Liver (tissue), 9 donors: ENCODE results near the gene ZC2HC1C. TPM values are rescaled to one million over a fixed set of nuclear protein-coding genes. Genes with fewer than 3 reads are reported as not detected.

Experiments used
- DNase-seq: peaks from one replicate; pipeline ENCODE4 v3.0.0-alpha.2; 2017; ENCODE audit warnings: low spot score
- H3K27ac ChIP-seq, 2 donors: one replicate each; pipeline ENCODE4 v1.7.0; 2013; ENCODE audit warnings: inconsistent platforms in 2 of 2, low read length in 2 of 2, control low read depth in 1 of 2, low read depth in 1 of 2, mild to moderate bottlenecking in 1 of 2
- H3K27me3 ChIP-seq, 4 donors: one replicate each; pipeline versions ENCODE4 v1.6.1 to v1.7.0; 2013; ENCODE audit warnings: low read length in 3 of 4, inconsistent platforms in 1 of 4, mild to moderate bottlenecking in 1 of 4, moderate library complexity in 1 of 4; ENCODE audit not compliant: control insufficient read depth in 4 of 4, insufficient read depth in 4 of 4
- H3K36me3 ChIP-seq, 4 donors: one replicate each; pipeline versions ENCODE4 v1.6.1 to v1.7.0; 2013; ENCODE audit warnings: low read length in 3 of 4, mild to moderate bottlenecking in 3 of 4, low read depth in 1 of 4, moderate library complexity in 1 of 4; ENCODE audit not compliant: control insufficient read depth in 4 of 4, insufficient read depth in 3 of 4
- H3K4me1 ChIP-seq, 4 donors: one replicate each; pipeline versions ENCODE4 v1.6.1 to v1.7.0; 2013; ENCODE audit warnings: low read length in 3 of 4, mild to moderate bottlenecking in 3 of 4, moderate library complexity in 1 of 4; ENCODE audit not compliant: control insufficient read depth in 4 of 4, insufficient read depth in 4 of 4
- H3K4me3 ChIP-seq, 3 donors: one replicate each; pipeline versions ENCODE4 v1.6.1 to v1.7.0; 2013; ENCODE audit warnings: low read length in 3 of 3, control low read depth in 1 of 3, low read depth in 1 of 3, mild to moderate bottlenecking in 1 of 3
- H3K9ac ChIP-seq, 2 donors: one replicate each; pipeline ENCODE4 v1.7.0; 2013; ENCODE audit warnings: low read length in 2 of 2, mild to moderate bottlenecking in 2 of 2, moderate library complexity in 2 of 2, control low read depth in 1 of 2, low read depth in 1 of 2
- H3K9me3 ChIP-seq, 4 donors: one replicate each; pipeline versions ENCODE4 v1.6.1 to v1.7.0; 2013; ENCODE audit warnings: low read length in 3 of 4; ENCODE audit not compliant: control insufficient read depth in 4 of 4
- FOXA1 ChIP-seq: IDR thresholded peaks from 2 replicates; pipeline ENCODE4 v1.6.1; 2016; ENCODE audit warnings: antibody characterized with exemption
- GABPA ChIP-seq, 2 donors: IDR thresholded peaks in 1 of 2; conservative IDR thresholded peaks in 1 of 2; 2 replicates each; pipeline ENCODE4 v1.6.1; 2016; ENCODE audit warnings: antibody characterized with exemption in 2 of 2, mild to moderate bottlenecking in 1 of 2, moderate library complexity in 1 of 2
- HNF4A ChIP-seq, 2 donors: conservative IDR thresholded peaks; 2 replicates each; pipeline ENCODE4 v1.6.1; 2016; ENCODE audit warnings: antibody characterized with exemption in 2 of 2, mild to moderate bottlenecking in 2 of 2
- HNF4G ChIP-seq: IDR thresholded peaks from 2 replicates; pipeline ENCODE4 v1.6.1; 2016; ENCODE audit warnings: antibody characterized with exemption
- JUND ChIP-seq, 2 donors: IDR thresholded peaks; 2 replicates each; pipeline ENCODE4 v1.6.1; 2016; ENCODE audit warnings: antibody characterized with exemption in 2 of 2
- NR2F2 ChIP-seq: IDR thresholded peaks from 2 replicates; pipeline ENCODE4 v1.6.1; 2016; ENCODE audit warnings: antibody characterized with exemption
- RAD21 ChIP-seq, 2 donors: IDR thresholded peaks; 2 replicates each; pipeline ENCODE4 v1.6.1; 2016; ENCODE audit warnings: antibody characterized with exemption in 2 of 2, mild to moderate bottlenecking in 2 of 2
- RXRA ChIP-seq, 2 donors: IDR thresholded peaks; 2 replicates each; pipeline ENCODE4 v1.6.1; 2017 to 2018; ENCODE audit warnings: antibody characterized with exemption in 2 of 2, mild to moderate bottlenecking in 1 of 2
- SP1 ChIP-seq: IDR thresholded peaks from 2 replicates; pipeline ENCODE4 v1.6.1; 2018; ENCODE audit warnings: antibody characterized with exemption, mild to moderate bottlenecking
- YY1 ChIP-seq: IDR thresholded peaks from 2 replicates; pipeline ENCODE4 v1.6.1; 2016; ENCODE audit warnings: antibody characterized with exemption, mild to moderate bottlenecking
- WGBS: extraction: QIAGEN DNeasy Blood & Tissue Kit; methylation state at CpG from one replicate; pipeline ENCODE4 v1.1.7; 2013; 5-methylcytosine and 5-hydroxymethylcytosine counted together
- polyA plus RNA-seq, 2 donors: library from polyadenylated mRNA; stranded (reverse) in 1 of 2; unstranded in 1 of 2; fragments of 200-250 nt in 1 of 2; fragments of >200 nt in 1 of 2; fragmentation: Nextera tagmentation in 1 of 2; extraction: Ambion mirVana in 1 of 2; gene quantifications; one replicate each; pipeline versions ENCODE4 v1.2.1 to v1.2.3, GENCODE V29; 2013 to 2015
- total RNA-seq, 2 donors: library from RNA; depleted of rRNA; stranded (reverse); fragments of >200 nt; gene quantifications; one replicate each; pipeline ENCODE4 v1.2.3, GENCODE V29; 2014
- TF ChIP-seq, protein P1 (sequence below): fragments of 150-350 bp; IDR thresholded peaks from 2 replicates; pipeline ENCODE4 v1.5.1; 2017; ENCODE audit warnings: improper control_type of control experiment, low read depth, low read length; ENCODE audit not compliant: missing input control
- TF ChIP-seq, protein P2 (sequence below): IDR thresholded peaks from 2 replicates; pipeline ENCODE4 v1.6.1; 2016; ENCODE audit warnings: antibody characterized with exemption
- TF ChIP-seq, protein P3 (sequence below): IDR thresholded peaks from 2 replicates; pipeline ENCODE4 v1.6.1; 2016; ENCODE audit warnings: antibody characterized with exemption
- TF ChIP-seq, protein P4 (sequence below): IDR thresholded peaks from 2 replicates; pipeline ENCODE4 v1.6.1; 2016; ENCODE audit warnings: antibody characterized with exemption, mild to moderate bottlenecking
- TF ChIP-seq, protein P5 (sequence below): IDR thresholded peaks from 2 replicates; pipeline ENCODE4 v1.6.1; 2016; ENCODE audit warnings: antibody characterized with exemption
- donor health status: healthy.
- donor health status: healthy.
- donor health status: healthy.
- donor health status: healthy.
- donor health status: healthy.

Gene ZC2HC1C
- total and polyA plus RNA-seq, 4 donors, result 0.56 to 5.9 (median 3.5) TPM

DNA sequence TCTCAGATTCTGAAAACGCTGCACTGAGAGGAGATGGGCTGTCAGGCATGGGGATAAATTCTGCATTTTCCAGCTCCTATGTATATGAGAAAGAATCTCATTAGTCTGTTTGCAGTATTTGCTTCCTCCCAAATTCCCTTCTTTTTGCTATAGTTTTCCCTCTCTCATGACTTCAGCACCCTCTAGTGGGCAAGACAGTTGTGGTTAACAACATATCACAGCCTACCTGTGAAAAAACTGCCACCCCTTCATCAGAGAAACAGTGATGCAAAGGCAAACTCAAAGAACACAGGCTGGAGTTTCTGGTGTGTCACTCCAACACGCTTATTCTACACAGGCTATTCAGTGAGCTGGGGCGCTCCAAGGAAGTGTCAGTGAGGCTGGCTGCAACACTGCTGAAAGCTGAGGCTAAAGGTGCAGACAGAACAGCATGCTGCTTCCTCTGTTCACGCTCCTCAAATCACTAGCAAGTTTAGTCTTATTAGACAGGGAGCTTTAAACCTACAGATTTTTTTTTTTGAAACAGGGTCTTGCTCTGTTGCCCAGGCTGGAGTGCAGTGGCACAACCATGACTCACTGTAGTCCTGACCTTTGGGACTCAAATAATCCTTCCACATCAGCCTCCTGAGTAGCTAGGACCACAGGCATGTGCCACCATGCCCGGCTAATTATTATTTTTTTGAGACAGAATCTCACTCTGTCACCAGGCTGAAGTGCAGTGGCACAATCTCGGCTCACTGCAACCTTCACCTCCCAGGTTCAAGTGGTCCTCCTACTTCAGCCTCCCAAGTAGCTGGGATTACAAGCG lies 19.3 kb downstream of the ZC2HC1C start:
- WGBS, result 68% methylated on average over 7 of the region's 7 CpGs
- H3K36me3 ChIP-seq, result peaks cover 13 to 63% (median 48%) of the 10 kb centered on the region in 4 donors
- H3K4me1 ChIP-seq, result no peaks in the 10 kb centered on the region
- no peak overlapping the region for H3K9ac ChIP-seq
- TF ChIP-seq RAD21 (IDR thresholded peaks at IDR 0.05), result peak; percentile 96 to 97
- no peak for TF ChIP-seq HNF4G
- TF ChIP-seq, protein P1, sequence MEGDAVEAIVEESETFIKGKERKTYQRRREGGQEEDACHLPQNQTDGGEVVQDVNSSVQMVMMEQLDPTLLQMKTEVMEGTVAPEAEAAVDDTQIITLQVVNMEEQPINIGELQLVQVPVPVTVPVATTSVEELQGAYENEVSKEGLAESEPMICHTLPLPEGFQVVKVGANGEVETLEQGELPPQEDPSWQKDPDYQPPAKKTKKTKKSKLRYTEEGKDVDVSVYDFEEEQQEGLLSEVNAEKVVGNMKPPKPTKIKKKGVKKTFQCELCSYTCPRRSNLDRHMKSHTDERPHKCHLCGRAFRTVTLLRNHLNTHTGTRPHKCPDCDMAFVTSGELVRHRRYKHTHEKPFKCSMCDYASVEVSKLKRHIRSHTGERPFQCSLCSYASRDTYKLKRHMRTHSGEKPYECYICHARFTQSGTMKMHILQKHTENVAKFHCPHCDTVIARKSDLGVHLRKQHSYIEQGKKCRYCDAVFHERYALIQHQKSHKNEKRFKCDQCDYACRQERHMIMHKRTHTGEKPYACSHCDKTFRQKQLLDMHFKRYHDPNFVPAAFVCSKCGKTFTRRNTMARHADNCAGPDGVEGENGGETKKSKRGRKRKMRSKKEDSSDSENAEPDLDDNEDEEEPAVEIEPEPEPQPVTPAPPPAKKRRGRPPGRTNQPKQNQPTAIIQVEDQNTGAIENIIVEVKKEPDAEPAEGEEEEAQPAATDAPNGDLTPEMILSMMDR, result peak; percentile 75
- no peaks in the 10 kb centered on the region for H3K9me3 ChIP-seq
- no peak overlapping the region for H3K4me3 ChIP-seq
- H3K27ac ChIP-seq, result no peak overlapping the region
- DNase-seq, result no peak
- H3K27me3 ChIP-seq, result no peaks in the 10 kb centered on the region

DNA sequence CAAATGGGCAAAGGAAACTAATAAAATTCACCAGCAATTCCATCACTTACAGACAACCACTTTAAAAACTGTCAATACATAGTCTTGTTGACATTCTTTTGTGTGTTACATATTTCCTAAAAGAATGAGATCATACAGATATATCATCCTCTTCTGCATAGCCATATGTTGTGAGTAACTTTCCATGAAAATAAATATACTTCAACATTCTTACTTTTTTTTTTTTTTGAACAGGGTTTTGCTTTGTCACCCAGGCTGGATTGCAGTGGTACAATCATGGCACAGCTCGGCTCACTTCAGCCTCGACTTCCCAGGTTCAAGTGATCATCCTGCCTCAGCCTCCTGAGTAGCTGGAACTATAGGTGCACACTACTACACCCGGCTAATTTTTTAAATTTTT lies 20.9 kb downstream of the ZC2HC1C start:
- no peak for DNase-seq
- Histone ChIP-seq H3K27me3 (no peaks in the 10 kb centered on the region), H3K9ac (no peak overlapping the region), H3K27ac (no peak overlapping the region), H3K9me3 (no peaks in the 10 kb centered on the region), H3K4me1 (no peaks in the 10 kb centered on the region), H3K4me3 (no peak overlapping the region), H3K36me3 (peaks cover 12 to 63% (median 48%) of the 10 kb centered on the region in 4 donors)
- TF ChIP-seq, protein P2, sequence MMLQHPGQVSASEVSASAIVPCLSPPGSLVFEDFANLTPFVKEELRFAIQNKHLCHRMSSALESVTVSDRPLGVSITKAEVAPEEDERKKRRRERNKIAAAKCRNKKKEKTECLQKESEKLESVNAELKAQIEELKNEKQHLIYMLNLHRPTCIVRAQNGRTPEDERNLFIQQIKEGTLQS, result no peak
- no peak for TF ChIP-seq SP1
- no peak for TF ChIP-seq NR2F2
- TF ChIP-seq, protein P3, sequence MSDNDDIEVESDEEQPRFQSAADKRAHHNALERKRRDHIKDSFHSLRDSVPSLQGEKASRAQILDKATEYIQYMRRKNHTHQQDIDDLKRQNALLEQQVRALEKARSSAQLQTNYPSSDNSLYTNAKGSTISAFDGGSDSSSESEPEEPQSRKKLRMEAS, result no peak
- TF ChIP-seq, protein P4, sequence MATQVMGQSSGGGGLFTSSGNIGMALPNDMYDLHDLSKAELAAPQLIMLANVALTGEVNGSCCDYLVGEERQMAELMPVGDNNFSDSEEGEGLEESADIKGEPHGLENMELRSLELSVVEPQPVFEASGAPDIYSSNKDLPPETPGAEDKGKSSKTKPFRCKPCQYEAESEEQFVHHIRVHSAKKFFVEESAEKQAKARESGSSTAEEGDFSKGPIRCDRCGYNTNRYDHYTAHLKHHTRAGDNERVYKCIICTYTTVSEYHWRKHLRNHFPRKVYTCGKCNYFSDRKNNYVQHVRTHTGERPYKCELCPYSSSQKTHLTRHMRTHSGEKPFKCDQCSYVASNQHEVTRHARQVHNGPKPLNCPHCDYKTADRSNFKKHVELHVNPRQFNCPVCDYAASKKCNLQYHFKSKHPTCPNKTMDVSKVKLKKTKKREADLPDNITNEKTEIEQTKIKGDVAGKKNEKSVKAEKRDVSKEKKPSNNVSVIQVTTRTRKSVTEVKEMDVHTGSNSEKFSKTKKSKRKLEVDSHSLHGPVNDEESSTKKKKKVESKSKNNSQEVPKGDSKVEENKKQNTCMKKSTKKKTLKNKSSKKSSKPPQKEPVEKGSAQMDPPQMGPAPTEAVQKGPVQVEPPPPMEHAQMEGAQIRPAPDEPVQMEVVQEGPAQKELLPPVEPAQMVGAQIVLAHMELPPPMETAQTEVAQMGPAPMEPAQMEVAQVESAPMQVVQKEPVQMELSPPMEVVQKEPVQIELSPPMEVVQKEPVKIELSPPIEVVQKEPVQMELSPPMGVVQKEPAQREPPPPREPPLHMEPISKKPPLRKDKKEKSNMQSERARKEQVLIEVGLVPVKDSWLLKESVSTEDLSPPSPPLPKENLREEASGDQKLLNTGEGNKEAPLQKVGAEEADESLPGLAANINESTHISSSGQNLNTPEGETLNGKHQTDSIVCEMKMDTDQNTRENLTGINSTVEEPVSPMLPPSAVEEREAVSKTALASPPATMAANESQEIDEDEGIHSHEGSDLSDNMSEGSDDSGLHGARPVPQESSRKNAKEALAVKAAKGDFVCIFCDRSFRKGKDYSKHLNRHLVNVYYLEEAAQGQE, result no peak
- TF ChIP-seq RXRA (IDR thresholded peaks at IDR 0.05), result no peak
- TF ChIP-seq, protein P1, result no peak
- no peak for TF ChIP-seq JUND (IDR thresholded peaks at IDR 0.05)
- no peak for TF ChIP-seq HNF4G
- no peak for TF ChIP-seq FOXA1
- TF ChIP-seq, protein P5, sequence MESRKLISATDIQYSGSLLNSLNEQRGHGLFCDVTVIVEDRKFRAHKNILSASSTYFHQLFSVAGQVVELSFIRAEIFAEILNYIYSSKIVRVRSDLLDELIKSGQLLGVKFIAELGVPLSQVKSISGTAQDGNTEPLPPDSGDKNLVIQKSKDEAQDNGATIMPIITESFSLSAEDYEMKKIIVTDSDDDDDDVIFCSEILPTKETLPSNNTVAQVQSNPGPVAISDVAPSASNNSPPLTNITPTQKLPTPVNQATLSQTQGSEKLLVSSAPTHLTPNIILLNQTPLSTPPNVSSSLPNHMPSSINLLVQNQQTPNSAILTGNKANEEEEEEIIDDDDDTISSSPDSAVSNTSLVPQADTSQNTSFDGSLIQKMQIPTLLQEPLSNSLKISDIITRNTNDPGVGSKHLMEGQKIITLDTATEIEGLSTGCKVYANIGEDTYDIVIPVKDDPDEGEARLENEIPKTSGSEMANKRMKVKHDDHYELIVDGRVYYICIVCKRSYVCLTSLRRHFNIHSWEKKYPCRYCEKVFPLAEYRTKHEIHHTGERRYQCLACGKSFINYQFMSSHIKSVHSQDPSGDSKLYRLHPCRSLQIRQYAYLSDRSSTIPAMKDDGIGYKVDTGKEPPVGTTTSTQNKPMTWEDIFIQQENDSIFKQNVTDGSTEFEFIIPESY, result no peak
- TF ChIP-seq GABPA (IDR thresholded peaks at IDR 0.05 in 1 of 2, conservative IDR thresholded peaks at IDR 0.05 in 1 of 2), result no peak
- no peak for TF ChIP-seq YY1
- TF ChIP-seq HNF4A (conservative IDR thresholded peaks at IDR 0.05), result no peak
- no peak for TF ChIP-seq RAD21 (IDR thresholded peaks at IDR 0.05)
- WGBS, result 96% methylated on average over 3 of the region's 3 CpGs
